Uterus (tissue), 2 donors: Measurements from ENCODE around the gene ADAP1.

Experiments used
- POLR2A ChIP-seq, 2 donors: fragments of 450-650 bp; IDR thresholded peaks; one replicate each; pipeline ENCODE4 v1.6.1; 2016; ENCODE audit warnings: antibody characterized with exemption in 2 of 2, mild to moderate bottlenecking in 1 of 2, moderate library complexity in 1 of 2
- TF ChIP-seq, protein P1 (sequence below), 4 experiments: fragments of 200-600 bp in 2 of 4; fragments of 450-650 bp in 2 of 4; sonication (generic) in 2 of 4; IDR thresholded peaks; one replicate each; pipeline ENCODE4 v1.5.1; 2016 to 2019; ENCODE audit warnings: antibody characterized with exemption in 4 of 4, mild to moderate bottlenecking in 2 of 4, moderate library complexity in 1 of 4

- TF ChIP-seq, protein P1, sequence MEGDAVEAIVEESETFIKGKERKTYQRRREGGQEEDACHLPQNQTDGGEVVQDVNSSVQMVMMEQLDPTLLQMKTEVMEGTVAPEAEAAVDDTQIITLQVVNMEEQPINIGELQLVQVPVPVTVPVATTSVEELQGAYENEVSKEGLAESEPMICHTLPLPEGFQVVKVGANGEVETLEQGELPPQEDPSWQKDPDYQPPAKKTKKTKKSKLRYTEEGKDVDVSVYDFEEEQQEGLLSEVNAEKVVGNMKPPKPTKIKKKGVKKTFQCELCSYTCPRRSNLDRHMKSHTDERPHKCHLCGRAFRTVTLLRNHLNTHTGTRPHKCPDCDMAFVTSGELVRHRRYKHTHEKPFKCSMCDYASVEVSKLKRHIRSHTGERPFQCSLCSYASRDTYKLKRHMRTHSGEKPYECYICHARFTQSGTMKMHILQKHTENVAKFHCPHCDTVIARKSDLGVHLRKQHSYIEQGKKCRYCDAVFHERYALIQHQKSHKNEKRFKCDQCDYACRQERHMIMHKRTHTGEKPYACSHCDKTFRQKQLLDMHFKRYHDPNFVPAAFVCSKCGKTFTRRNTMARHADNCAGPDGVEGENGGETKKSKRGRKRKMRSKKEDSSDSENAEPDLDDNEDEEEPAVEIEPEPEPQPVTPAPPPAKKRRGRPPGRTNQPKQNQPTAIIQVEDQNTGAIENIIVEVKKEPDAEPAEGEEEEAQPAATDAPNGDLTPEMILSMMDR (IDR thresholded peaks at IDR 0.05), result no peak
- no peak for TF ChIP-seq POLR2A (IDR thresholded peaks at IDR 0.05)
Measured at GRCh38 chr7:922334-923107, 32.0 kb downstream of the ADAP1 start.
